ENCODE results near the gene GIMAP6.
"Not testable (repeated sequence)": the region's sequence is repeated elsewhere in the genome, so short reads cannot be mapped to it uniquely, and the experiment has no call there.

GIMAP6 gene

GRCh38 chr7:150645259-150646020, 13.3 kb upstream of the GIMAP6 start:
- DNase-seq (ENCODE audit: low read depth in 1 of 2, low spot score in 1 of 2), result no peak

GRCh38 chr7:150642926-150643325, 10.7 kb upstream of the GIMAP6 start:
- no peak for DNase-seq (ENCODE audit: low read depth in 1 of 2, low spot score in 1 of 2)

DNA sequence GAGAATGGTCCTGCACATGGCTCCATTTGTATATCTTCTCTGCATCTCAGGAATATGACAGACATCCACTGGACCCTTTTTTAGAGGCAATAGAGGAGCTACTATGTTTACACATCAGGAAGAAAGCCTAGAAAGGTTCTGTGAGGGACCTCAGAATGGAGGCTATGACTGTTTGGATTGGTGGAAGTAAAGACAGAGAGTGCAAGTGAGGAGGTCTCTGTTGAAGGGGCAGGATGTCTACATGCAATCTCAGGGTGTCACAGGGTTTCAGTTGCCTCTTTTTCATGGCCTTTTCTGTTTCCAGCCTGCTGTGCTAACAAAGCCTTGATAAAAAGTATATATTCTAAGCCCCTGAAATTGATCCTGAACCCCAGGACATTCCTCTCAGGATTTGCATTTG, 9.7 kb upstream of the GIMAP6 start:
- DNase-seq (ENCODE audit: low read depth in 1 of 2, low spot score in 1 of 2), result no peak

- DNase-seq (ENCODE audit: low read depth in 1 of 2, low spot score in 1 of 2), result no peak
These were observed 1.7 kb upstream of the GIMAP6 start for GRCh38 chr7:150633926-150634325.

- DNase-seq (ENCODE audit: low read depth in 1 of 2, low spot score in 1 of 2), result peak; percentile 19 to 41
These were observed 930 bp downstream of the GIMAP6 start for GRCh38 chr7:150631084-150631826.

- no peak for DNase-seq (ENCODE audit: low read depth in 1 of 2, low spot score in 1 of 2)
These were observed 2.8 kb downstream of the GIMAP6 start for GRCh38 chr7:150629347-150629746.

DNA sequence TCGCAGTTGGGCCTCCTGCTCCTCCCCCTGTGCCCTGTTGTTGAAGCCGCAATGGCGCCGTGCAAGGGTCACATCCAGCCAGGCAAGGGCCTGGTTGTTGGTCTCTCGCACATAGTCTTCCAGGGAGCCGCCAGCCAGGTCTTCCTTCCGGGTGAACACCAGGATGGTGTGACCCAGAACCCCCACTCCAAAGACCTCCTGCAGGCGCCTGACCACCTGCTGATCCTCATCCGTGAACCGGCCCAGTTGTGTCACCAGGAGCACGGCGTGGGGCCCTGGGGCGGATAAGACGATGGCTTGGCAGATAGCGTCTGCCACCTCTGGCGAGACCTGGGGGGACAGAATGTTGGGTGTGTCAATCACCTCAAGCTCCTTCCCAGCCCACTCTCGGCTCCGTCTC, 4.2 kb downstream of the GIMAP6 start:
- DNase-seq (ENCODE audit: low read depth in 1 of 2, low spot score in 1 of 2), result no peak

DNA sequence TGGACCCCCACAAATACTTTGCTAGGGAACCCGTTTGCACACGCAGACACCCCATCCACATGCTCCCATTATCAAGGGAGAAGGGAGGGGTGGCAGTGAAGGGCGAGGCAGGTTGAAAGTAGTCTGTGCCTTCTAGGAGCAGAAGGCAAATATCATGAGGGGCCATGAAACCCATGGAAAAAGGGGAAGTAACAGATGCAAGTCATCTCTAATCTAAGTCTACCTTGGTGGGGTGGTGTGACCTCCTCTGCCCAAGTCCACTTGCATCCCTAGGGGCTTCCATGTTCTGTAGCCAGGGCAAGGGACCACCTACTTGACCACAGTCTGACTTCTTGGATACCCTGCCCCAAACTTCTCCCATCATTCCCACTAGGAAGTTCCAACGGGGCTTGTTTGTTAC, 5.5 kb downstream of the GIMAP6 start:
- DNase-seq (ENCODE audit: low read depth in 1 of 2, low spot score in 1 of 2), result no peak

- no peak for DNase-seq (ENCODE audit: low read depth in 1 of 2, low spot score in 1 of 2)
These were observed 10.8 kb downstream of the GIMAP6 start for GRCh38 chr7:150621376-150621775.

DNA sequence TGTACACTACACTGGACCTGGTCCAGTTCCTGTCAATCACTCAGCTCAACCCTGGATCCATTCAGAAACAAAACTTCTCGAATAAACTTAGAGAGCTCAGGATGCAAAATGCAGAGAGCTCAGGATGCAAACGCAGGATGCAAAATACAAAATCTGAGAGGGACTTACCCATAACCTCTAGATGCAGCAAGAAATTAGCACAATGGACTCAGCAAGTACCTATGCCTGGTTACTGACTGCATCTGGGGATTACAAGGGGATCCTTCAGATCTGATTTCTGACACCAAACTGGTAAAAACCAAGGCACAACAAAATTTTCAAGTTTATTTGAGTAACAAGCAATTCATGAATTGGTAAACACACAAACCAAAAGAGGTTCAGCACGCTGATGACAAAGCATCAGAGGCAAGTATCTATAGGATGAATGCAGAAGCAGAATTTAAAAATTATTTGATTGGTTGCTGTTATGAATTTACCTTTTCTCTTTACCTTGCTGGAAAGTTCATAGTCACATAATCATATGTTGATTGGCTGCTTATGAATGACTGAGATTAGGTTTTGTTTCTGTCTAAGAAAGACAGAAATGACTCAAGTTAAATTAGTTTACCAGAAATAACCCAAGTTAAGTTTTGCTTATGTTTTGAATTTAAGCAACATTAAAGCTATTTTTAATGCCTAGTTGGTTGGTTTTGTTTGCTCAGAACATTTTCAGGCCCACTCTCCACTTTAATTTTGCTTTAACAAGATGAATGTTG, 11.4 kb downstream of the GIMAP6 start:
- no peak for DNase-seq (ENCODE audit: low read depth in 1 of 2, low spot score in 1 of 2)

- no peak for DNase-seq (ENCODE audit: low read depth in 1 of 2, low spot score in 1 of 2)
These were observed 12.1 kb downstream of the GIMAP6 start for GRCh38 chr7:150620061-150620460.

DNA sequence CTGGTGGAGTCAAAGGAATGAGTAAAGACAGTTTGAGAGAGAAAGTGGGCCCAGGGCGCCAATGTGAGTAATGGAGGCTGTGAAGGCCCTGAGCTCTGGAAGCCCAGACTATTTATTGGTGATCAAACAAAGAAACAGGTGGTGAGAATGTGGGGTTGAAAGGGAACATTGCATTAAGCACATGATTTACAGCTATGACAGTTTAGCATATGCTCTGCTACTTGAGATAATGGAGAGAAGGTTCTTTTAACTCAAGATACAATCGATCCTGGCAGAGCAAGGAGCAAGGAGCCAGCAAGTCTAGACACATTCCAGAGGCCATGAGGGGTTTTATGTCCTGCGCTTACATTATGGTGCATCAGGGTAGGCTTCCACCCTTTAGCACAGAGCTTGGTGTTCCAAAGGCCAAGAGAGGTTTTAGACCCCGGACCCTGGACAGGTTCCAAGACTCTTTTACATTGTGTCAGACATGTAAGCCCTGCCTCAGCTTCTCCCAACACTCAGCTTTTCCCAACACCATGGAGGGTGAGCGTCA, 16.9 kb downstream of the GIMAP6 start:
- not testable (repeated sequence) for DNase-seq (ENCODE audit: low read depth in 1 of 2, low spot score in 1 of 2)

DNA sequence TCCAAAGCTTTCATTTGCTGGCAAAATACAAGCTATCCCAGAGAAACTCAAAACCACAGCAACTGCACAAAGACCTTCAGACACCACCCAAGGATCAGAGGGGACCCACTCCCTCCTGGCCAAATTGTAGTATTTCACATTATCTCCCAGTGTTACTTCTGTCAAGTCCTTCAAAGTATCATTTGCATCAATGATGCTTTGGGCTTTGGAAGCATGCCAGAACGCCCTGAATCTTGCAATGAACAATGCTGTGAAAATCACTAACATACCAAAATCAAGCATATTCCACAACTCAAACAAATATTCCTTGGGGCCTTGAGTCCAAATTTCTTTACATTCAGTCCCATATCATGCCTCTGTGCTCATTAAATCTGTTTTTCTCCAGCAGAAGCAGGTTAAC, 17.8 kb downstream of the GIMAP6 start:
- DNase-seq (ENCODE audit: low read depth in 1 of 2, low spot score in 1 of 2), result not testable (repeated sequence)

DNA sequence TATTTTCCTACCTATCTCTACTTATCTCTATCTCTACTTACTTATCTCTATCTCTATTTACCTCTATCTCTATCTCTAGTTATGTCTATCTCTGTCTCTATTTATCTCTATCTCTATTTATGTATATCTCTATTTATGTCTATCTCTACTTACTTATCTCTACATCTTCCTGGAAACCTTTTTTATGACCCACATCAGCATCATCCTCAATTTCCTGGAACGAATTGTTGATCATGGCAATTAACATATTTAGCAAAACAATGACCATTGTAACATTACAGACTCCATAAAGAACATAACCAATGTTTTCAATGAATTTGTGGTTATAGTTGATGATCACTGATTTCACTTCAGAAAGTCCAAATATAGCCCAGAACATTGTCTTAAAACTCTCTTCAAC, 18.3 kb downstream of the GIMAP6 start:
- DNase-seq (ENCODE audit: low read depth in 1 of 2, low spot score in 1 of 2), result no peak

DNA sequence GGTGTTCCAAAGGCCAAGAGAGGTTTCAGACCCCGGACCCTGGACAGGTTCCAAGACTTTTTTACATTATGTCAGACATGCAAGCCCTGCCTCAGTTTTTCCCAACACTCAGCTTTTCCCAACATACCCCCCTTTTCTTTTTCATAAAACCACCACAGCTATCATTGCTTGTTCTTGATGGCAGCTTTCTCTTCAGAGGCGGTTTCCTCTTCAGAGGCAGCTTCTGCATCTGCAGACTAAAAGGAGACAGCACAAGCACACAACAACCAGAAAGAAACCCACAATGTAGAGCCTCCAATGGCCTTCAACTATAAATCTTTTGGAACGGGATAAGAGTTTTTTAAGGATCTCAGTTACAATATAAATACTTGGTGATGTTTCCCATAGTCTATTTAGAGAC, 19.3 kb downstream of the GIMAP6 start:
- DNase-seq (ENCODE audit: low read depth in 1 of 2, low spot score in 1 of 2), result no peak

GRCh38 chr7:150610233-150610632, 22.0 kb downstream of the GIMAP6 start:
- no peak for DNase-seq (ENCODE audit: low read depth in 1 of 2, low spot score in 1 of 2)

DNA sequence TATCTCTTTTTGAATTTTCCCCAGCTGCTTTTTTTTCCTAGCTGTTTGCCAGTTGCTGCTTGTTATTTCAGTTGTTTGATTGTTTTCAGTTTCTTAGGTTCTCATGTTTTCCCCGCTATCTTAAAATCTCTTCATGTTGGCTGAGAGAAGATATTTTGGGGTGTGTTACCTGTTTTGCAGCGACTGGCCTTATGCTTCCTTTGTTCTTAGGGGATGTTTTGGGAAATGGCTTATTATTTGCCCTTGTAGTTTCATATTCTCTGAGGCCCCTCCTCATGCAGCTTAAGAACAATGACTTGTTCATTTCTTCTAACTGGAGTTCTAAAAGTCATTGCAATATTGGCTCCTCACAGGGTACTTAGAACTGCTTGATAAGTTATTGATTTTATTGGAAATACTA, 28.6 kb downstream of the GIMAP6 start:
- DNase-seq (ENCODE audit: low read depth in 1 of 2, low spot score in 1 of 2), result not testable (repeated sequence)

DNA sequence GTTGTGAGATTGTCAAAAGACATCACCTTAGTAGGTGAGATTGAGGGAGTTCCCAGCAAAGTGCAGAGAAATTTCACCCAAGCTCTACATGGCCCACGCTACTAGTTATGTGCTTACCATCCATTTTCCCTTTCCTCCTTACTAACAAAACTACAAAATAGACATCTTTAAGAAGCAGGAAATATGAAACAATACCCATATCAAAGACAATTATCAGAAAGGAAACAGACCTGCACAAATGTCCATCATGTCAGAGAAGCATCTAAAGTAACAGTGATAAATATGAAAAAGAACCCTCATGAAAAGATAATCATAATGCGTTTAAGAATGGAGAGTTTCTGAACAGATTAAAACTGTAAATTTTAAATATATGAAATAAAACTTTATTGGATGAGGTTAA, 36.8 kb downstream of the GIMAP6 start:
- no peak for DNase-seq (ENCODE audit: low read depth in 1 of 2, low spot score in 1 of 2)

DNA sequence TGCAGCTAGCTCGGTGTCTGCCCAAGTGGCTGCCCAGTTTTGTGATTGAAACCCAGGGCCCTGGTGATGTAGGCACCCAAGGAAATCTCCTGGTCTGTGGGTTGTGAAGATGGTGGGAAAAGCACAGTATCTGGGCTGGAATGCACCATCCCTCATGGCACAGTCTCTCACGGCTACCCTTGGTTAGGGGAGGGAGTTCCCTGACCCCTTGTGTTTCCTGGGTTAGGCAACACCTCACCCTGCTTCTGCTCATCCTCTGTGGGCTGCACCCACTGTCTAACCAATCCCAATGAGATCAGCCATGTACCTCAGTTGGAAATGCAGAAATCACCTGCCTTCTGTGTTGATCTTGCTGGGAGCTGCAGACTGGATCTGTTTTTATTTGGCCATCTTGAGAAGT, 37.4 kb downstream of the GIMAP6 start:
- DNase-seq (ENCODE audit: low read depth in 1 of 2, low spot score in 1 of 2), result no peak

GRCh38 chr7:150587551-150587950, 44.6 kb downstream of the GIMAP6 start:
- DNase-seq (ENCODE audit: low read depth in 1 of 2, low spot score in 1 of 2), result no peak

- DNase-seq (ENCODE audit: low read depth in 1 of 2, low spot score in 1 of 2), result no peak
These were observed 45.4 kb downstream of the GIMAP6 start for GRCh38 chr7:150586785-150587152.

Data from stimulated activated CD4-positive, alpha-beta T cell treated with anti-CD3 and anti-CD28 coated beads, Interleukin-15, amount 100 ng/mL, for 1 hour (primary cell).